GM20000 (cell line): Measurements from ENCODE around the gene R3HDM1.
"Not testable (repeated sequence)": the region's sequence is repeated elsewhere in the genome, so short reads cannot be mapped to it uniquely, and the experiment has no call there.

Source experiments
- DNase-seq: peaks from one replicate; pipeline ENCODE4 v3.0.0; 2012; ENCODE audit warnings: low spot score
- CTCF ChIP-seq: IDR thresholded peaks from 2 replicates; pipeline ENCODE4 v1.5.1; 2012; ENCODE audit warnings: mild to moderate bottlenecking, control low read depth; ENCODE audit errors: extremely low read depth, missing control alignments

R3HDM1 gene

GRCh38 chr2:135510577-135510976, 20.7 kb upstream of the R3HDM1 start:
- TF ChIP-seq CTCF: no peak
- no peak for DNase-seq

GRCh38 chr2:135512099-135512498, 19.2 kb upstream of the R3HDM1 start:
- DNase-seq: no peak
- no peak for TF ChIP-seq CTCF

- no peak for TF ChIP-seq CTCF
- no peak for DNase-seq
Observed at GRCh38 chr2:135525786-135526185, 5.5 kb upstream of the R3HDM1 start.

- TF ChIP-seq CTCF: no peak
Observed at GRCh38 chr2:135528006-135528405, 3.3 kb upstream of the R3HDM1 start.

GRCh38 chr2:135530313-135531230, 712 bp upstream of the R3HDM1 start, which contains the start of gene ZRANB3:
ZRANB3 (minus strand) TSS chr2:135531218.
- no peak for TF ChIP-seq CTCF
- DNase-seq: peak; percentile 86

More at GRCh38 chr2:135528006-135528405, 3.3 kb upstream of the R3HDM1 start:
- no peak for DNase-seq

GRCh38 chr2:135532581-135532980, 1.3 kb downstream of the R3HDM1 start:
- no peak for DNase-seq
- no peak for TF ChIP-seq CTCF

- DNase-seq: not testable (repeated sequence)
Observed at GRCh38 chr2:135533545-135533944, 2.3 kb downstream of the R3HDM1 start.

GRCh38 chr2:135546436-135546835, 15.2 kb downstream of the R3HDM1 start:
- TF ChIP-seq CTCF: no peak
- no peak for DNase-seq
